Measurements from ENCODE around the gene NPB.

DNA sequence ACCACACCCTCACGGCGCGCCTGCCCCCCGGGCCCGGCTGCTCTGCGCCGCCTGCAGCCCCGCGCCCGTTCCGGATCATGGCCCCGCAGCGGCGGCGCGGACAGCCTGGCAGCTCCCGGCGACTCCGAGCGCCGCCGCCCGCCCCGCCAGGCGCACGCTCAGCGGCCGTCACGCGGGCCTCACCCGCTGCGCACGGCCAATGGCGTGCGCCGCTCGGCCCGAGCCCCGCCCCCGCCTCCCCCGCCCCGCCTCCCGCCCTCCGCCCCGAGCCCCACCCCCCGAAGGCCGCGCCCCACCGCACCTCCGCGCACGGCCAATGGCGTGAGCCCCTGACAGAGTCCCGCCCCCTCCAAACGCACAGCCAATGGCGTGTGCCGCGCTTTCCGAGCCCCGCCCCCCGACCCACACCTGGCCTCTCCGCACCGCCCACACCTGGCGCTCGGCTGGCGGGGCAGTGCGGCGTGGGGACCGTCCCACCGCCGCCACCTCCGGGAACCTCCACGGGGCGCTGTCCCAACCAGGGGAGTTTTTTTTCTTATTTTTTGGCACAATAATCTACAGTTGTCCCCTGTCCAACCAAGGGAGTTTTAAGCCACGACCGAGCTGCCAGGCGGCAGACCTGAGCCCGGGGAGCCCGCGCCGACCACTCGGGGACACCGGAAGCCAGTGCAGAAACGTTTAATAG is 9.4 kb downstream of the NPB start, which contains the start of gene PCYT2:
- TF ChIP-seq, protein P1, sequence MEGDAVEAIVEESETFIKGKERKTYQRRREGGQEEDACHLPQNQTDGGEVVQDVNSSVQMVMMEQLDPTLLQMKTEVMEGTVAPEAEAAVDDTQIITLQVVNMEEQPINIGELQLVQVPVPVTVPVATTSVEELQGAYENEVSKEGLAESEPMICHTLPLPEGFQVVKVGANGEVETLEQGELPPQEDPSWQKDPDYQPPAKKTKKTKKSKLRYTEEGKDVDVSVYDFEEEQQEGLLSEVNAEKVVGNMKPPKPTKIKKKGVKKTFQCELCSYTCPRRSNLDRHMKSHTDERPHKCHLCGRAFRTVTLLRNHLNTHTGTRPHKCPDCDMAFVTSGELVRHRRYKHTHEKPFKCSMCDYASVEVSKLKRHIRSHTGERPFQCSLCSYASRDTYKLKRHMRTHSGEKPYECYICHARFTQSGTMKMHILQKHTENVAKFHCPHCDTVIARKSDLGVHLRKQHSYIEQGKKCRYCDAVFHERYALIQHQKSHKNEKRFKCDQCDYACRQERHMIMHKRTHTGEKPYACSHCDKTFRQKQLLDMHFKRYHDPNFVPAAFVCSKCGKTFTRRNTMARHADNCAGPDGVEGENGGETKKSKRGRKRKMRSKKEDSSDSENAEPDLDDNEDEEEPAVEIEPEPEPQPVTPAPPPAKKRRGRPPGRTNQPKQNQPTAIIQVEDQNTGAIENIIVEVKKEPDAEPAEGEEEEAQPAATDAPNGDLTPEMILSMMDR (IDR thresholded peaks at IDR 0.05; ENCODE audit: low read depth, low read length, poor library complexity, severe bottlenecking) = peak; percentile 51
- no peak for TF ChIP-seq EZH2phosphoT487 (IDR thresholded peaks at IDR 0.05; ENCODE audit: borderline replicate concordance, low read length)

Measured in DOHH2 (cell line).